A549 treated with RU486 at 1 μM for 4 hours (cell line): ENCODE measurements around the gene IFNA13. TPM values are rescaled to one million over a fixed set of nuclear protein-coding genes. Genes with fewer than 3 reads are reported as not detected.

Experiments used
- total RNA-seq: library from RNA; stranded (reverse); fragments of 200-300 nt; extraction: Qiagen RNA extraction; gene quantifications from 5 replicates; pipeline ENCODE4 v1.2.3, GENCODE V29; 2022; ENCODE audit warnings: low read depth

Gene IFNA13
- not detected in 5 replicates for total RNA-seq

DNA sequence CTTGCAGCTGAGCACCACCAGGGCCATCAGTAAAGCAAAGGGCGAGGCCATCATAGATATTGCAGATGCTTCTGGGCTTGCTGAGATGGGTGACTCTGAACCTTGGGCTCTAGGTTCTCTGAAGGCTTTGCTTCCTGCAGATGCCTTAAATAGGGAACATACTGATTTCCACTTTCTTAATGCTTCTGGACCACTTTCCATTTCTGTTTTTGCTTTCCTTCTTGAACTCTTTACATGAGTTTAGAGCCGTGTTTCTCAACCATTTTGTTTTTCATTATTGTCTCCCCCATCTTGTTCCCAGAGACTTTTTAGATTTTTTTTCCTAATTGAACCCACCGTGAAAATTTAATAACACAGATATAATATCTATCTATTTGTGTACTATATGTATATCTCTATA is at the start of gene IFNA13:
Gene IFNA13 (minus strand): TSS at position 101 of the 400 bp plus-strand sequence. CDS start 47 bp downstream, at position 54.

DNA sequence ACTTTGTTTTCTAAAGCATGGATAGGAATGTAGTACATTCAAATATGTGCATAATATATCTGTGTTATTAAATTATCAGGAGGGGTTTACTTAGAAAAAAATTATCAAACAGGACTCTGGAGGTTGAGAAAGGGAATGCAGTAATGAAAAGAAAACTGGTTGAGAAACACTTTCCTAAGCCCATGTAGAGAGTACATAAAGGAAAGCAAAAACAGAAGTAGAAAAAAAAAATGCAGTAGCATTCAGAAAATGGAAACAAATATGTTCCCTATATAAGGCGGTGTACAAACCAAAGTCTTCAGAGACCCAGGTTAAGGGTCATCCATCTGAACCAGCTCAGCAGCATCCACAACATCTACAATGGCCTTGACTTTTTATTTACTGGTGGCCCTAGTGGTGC is 41.0 kb upstream of the IFNA13 start, which contains the start of gene IFNA8:
Gene IFNA8 (plus strand): TSS at position 301 of the 400 bp plus-strand sequence. CDS start 60 bp downstream, at position 361.

DNA sequence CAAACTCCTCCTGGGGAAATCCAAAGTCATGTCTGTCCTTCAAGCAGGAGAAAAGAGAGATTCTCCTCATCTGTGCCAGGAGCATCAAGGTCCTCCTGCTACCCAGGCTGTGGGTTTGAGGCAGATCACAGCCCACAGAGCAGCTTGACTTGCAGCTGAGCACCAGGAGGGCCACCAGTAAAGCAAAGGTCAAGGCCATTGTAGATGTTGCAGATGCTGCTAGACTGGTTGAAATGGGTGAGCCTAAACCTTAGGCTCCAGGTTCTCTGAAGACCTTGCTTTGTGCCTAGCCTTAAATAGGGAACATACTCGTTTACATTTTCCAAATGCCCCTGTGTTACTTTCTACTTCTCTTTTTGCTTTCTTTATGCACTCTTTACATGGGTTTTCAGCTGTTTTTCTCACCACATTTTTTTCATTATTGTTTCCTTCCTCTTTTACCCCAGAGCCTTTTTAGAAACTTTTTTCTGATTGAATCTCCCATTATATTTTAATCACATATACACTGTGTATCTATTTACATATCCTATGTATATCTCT is 17.3 kb upstream of the IFNA13 start, which contains the start of gene IFNA2:
Gene IFNA2 (minus strand): TSS at position 268 of the 540 bp plus-strand sequence. CDS start 69 bp downstream, at position 199.

DNA sequence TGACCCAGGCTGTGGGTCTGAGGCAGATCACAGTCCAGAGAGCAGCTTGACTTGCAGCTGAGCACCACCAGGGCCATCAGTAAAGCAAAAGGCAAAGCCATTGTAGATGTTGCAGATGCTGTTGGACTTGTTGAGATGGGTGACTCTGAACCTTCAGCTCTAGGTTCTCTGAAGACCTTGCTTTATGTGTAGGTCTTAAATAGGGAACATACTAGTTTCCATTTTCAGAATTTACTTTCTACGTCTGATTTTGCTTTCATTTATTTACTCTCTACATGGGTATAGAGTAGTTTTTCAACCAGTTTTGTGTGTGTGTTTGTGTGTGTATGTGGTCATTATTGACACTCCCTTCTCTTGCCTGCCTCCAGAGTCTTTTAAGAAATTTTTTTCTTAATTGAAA is 17.1 kb downstream of the IFNA13 start, which contains the start of gene IFNA6:
Gene IFNA6 (minus strand): TSS at position 101 of the 400 bp plus-strand sequence. CDS start 0 bp downstream, at position 101.

DNA sequence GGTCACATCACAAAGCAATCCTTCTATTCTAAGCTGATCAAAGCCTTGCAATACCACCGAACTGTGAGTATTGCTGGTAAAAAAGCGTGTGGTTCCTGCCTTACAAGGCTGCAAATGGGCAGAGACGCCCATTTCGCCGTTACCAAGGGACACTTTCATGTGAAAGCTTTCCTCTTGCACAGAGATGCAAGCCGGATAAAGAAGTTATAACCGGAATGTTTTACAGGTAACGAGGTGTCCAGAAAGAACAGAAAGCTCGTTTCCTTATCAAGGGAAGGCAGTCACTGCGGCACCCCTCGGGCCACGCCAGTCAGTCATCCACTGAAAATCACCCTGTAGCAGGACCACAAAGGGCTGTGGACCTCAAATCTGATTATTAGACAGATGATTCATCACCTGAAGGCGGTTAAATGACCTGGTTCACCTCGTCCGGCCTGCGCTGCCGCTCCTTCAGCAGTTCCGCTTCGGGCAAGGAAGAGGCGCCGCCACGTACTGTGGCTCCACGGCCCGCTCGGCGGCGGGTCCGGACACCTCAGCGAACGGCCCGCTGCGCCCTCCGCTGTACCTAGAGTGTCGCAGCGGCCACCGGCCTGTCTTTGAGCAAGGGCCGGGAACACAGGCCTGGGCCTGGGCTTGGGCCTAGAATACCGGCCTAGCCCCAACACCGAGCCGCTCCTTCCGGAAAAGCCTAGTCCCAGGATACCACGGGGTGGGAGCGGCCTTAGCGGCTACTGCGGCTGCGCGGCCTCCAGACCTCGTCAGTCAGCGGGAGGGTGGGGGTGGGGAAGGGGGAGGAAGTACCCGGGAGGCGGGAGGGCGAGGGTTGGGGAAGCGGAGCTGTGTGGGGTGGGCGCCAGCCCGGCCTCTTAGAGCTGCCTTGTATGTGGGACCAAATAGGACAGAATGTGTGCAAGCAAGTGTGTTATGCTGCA is 32.9 kb downstream of the IFNA13 start, which contains the start of gene KLHL9:
Gene KLHL9 (minus strand): TSS at position 704 of the 932 bp plus-strand sequence. CDS start 545 bp downstream, at position 159.

Other genes starting within 250 kb of the IFNA13 start
- not detected in 5 replicates for gene IFNW1, start 226.2 kb downstream of the IFNA13 start, total RNA-seq
- not detected in 5 replicates for gene IFNA21, start 201.4 kb downstream of the IFNA13 start, total RNA-seq
- gene IFNA4, start 180.5 kb downstream of the IFNA13 start, total RNA-seq: not detected in 5 replicates
- gene IFNA7, start 165.9 kb downstream of the IFNA13 start, total RNA-seq: not detected in 5 replicates
- gene IFNA10, start 160.9 kb downstream of the IFNA13 start, total RNA-seq: not detected in 5 replicates
- gene IFNA16, start 150.7 kb downstream of the IFNA13 start, total RNA-seq: not detected in 5 replicates
- not detected in 5 replicates for gene IFNA17, start 139.8 kb downstream of the IFNA13 start, total RNA-seq
- not detected in 5 replicates for gene IFNA14, start 128.1 kb downstream of the IFNA13 start, total RNA-seq
- not detected in 5 replicates for gene IFNA5, start 62.7 kb downstream of the IFNA13 start, total RNA-seq
- gene KLHL9, start 32.7 kb downstream of the IFNA13 start, total RNA-seq: 9.0 to 18.8 TPM (median 17.2 TPM) in 5 replicates
- not detected in 5 replicates for gene IFNA6, start 17.2 kb downstream of the IFNA13 start, total RNA-seq
- gene IFNA2, start 17.3 kb upstream of the IFNA13 start, total RNA-seq: not detected in 5 replicates
- gene IFNA8, start 41.1 kb upstream of the IFNA13 start, total RNA-seq: not detected in 5 replicates
- gene IFNA1, start 72.4 kb upstream of the IFNA13 start, total RNA-seq: not detected in 5 replicates
- gene IFNE, start 114.3 kb upstream of the IFNA13 start, total RNA-seq: 0.86 to 2.3 TPM (median 1.4 TPM) in 5 replicates